SK-N-SH (cell line): ENCODE data around the gene NRCAM. TPM values are rescaled to one million over a fixed set of nuclear protein-coding genes. Genes with fewer than 3 reads are reported as not detected.

Experiments
- CTCF ChIA-PET: fragments of 300-600, 350-600 bp; formaldehyde crosslinking; extraction: SDS; loops from one replicate; lab custom pipeline; 2021; lab: Yijun Ruan, JAX
- POLR2A ChIA-PET: fragments of 350-600 bp; sonication (Branson Sonifier 250); formaldehyde crosslinking; extraction: SDS; loops from one replicate; lab custom pipeline; 2020; ENCODE audit warnings: antibody characterized with exemption, inconsistent platforms; lab: Yijun Ruan, JAX
- DNase-seq: peaks from one replicate; pipeline ENCODE4 v3.0.0; 2012
- H2AFZ ChIP-seq: fragments of 200-600 bp; sonication (generic); 2 replicates; pipeline ENCODE4 v1.8.1; 2016; ENCODE audit warnings: antibody characterized with exemption, mild to moderate bottlenecking, low read depth
- H3F3A ChIP-seq: fragments of 200-600 bp; sonication (generic); replicated peaks from 2 replicates; pipeline ENCODE3; 2016; ENCODE audit warnings: antibody characterized with exemption, mild to moderate bottlenecking; ENCODE audit not compliant: insufficient read depth
- H3K27ac ChIP-seq, 2 experiments: fragments of 200-500 bp in 1 of 2; fragments of 200-600 bp in 1 of 2; sonication (Bioruptor generic) in 1 of 2; sonication (generic), shearing (Covaris generic) in 1 of 2; 2 replicates each; pipeline versions ENCODE4 v1.5.1 to v1.6.1; 2014 to 2016; ENCODE audit warnings: low read depth in 2 of 2, inconsistent platforms in 1 of 2, low read length in 1 of 2, mild to moderate bottlenecking in 1 of 2, mixed read lengths in 1 of 2
- H3K27me3 ChIP-seq: fragments of 200-600 bp; sonication (generic), shearing (Covaris generic); 2 replicates; pipeline ENCODE4 v1.6.1; 2016; ENCODE audit warnings: mixed run types; ENCODE audit not compliant: insufficient read depth
- H3K36me3 ChIP-seq, 2 experiments: fragments of 200-500 bp in 1 of 2; fragments of 200-600 bp in 1 of 2; sonication (Bioruptor generic) in 1 of 2; sonication (generic) in 1 of 2; replicated peaks in 1 of 2; 2 replicates each; pipeline versions ENCODE3 to v1.5.1; 2014 to 2016; ENCODE audit warnings: low read length in 1 of 2, mild to moderate bottlenecking in 1 of 2; ENCODE audit not compliant: insufficient read depth in 2 of 2, control insufficient read depth in 1 of 2
- H3K4me1 ChIP-seq, 2 experiments: fragments of 200-500 bp in 1 of 2; fragments of 200-600 bp in 1 of 2; sonication (Bioruptor generic) in 1 of 2; sonication (generic), shearing (Covaris generic) in 1 of 2; 2 replicates each; pipeline versions ENCODE4 v1.5.1 to v1.6.1; 2014 to 2016; ENCODE audit warnings: low read depth in 1 of 2, low read length in 1 of 2, mixed run types in 1 of 2; ENCODE audit not compliant: insufficient read depth in 2 of 2, control insufficient read depth in 1 of 2
- H3K4me2 ChIP-seq: fragments of 200-600 bp; sonication (generic), shearing (Covaris generic); 2 replicates; pipeline ENCODE4 v1.6.1; 2017; ENCODE audit warnings: mixed run types
- H3K4me3 ChIP-seq, 2 experiments: fragments of 200-500 bp in 1 of 2; fragments of 200-600 bp in 1 of 2; sonication (Bioruptor generic) in 1 of 2; sonication (generic), shearing (Covaris generic) in 1 of 2; 2 replicates each; pipeline versions ENCODE4 v1.5.1 to v1.8.1; 2014 to 2016; ENCODE audit warnings: low read depth in 2 of 2, inconsistent platforms in 1 of 2, low read length in 1 of 2, mild to moderate bottlenecking in 1 of 2, mixed read lengths in 1 of 2, moderate library complexity in 1 of 2
- H3K79me2 ChIP-seq: fragments of 200-600 bp; sonication (generic); 2 replicates; pipeline ENCODE4 v1.8.1; 2017; ENCODE audit warnings: mild to moderate bottlenecking; ENCODE audit not compliant: insufficient read depth
- H3K9ac ChIP-seq: fragments of 200-600 bp; sonication (generic); 2 replicates; pipeline ENCODE4 v1.6.1; 2017; ENCODE audit warnings: mixed run types
- H3K9me2 ChIP-seq: fragments of 200-600 bp; sonication (generic); 2 replicates; pipeline ENCODE4 v1.6.1; 2017; ENCODE audit warnings: mixed run types
- H3K9me3 ChIP-seq: fragments of 200-600 bp; sonication (generic); 2 replicates; pipeline ENCODE4 v1.6.1; 2017; ENCODE audit warnings: mixed run types, mild to moderate bottlenecking, moderate library complexity
- H4K20me1 ChIP-seq: fragments of 200-600 bp; sonication (generic); 2 replicates; pipeline ENCODE4 v1.6.1; 2017; ENCODE audit warnings: mild to moderate bottlenecking, mixed run types; ENCODE audit not compliant: insufficient read depth
- ELF1 ChIP-seq: IDR thresholded peaks from 2 replicates; pipeline ENCODE4 v1.4.0; 2012
- EP300 ChIP-seq, 2 experiments: IDR thresholded peaks; 2 replicates each; pipeline versions ENCODE4 v1.4.0 to v1.6.1; 2012; ENCODE audit warnings: borderline replicate concordance in 1 of 2, low read depth in 1 of 2, low read length in 1 of 2
- GABPA ChIP-seq: IDR thresholded peaks from 2 replicates; pipeline ENCODE4 v1.4.0; 2012; ENCODE audit warnings: low read depth, mild to moderate bottlenecking
- MXI1 ChIP-seq: IDR thresholded peaks from 2 replicates; pipeline ENCODE4 v1.6.1; 2012; ENCODE audit warnings: mild to moderate bottlenecking, low read depth, low read length, improper control_type of control experiment
- NFIC ChIP-seq: IDR thresholded peaks from 2 replicates; pipeline ENCODE4 v1.4.0; 2012; ENCODE audit warnings: borderline replicate concordance
- NRF1 ChIP-seq: IDR thresholded peaks from 2 replicates; pipeline ENCODE4 v1.6.1; 2012; ENCODE audit warnings: low read depth, mild to moderate bottlenecking, low read length
- POLR2AphosphoS5 ChIP-seq: IDR thresholded peaks from 2 replicates; pipeline ENCODE4 v1.6.1; 2012; ENCODE audit warnings: low read depth, low read length
- RCOR1 ChIP-seq: fragments of 150-350 bp; IDR thresholded peaks from 2 replicates; pipeline ENCODE4 v1.6.1; 2017; ENCODE audit warnings: antibody characterized with exemption, low read length
- SIN3A ChIP-seq: IDR thresholded peaks from 2 replicates; pipeline ENCODE4 v1.6.1; 2012; ENCODE audit warnings: low read depth, mild to moderate bottlenecking, low read length, moderate library complexity, borderline replicate concordance
- TAF1 ChIP-seq: IDR thresholded peaks from 2 replicates; pipeline ENCODE4 v1.6.1; 2012; ENCODE audit warnings: low read depth, mild to moderate bottlenecking, low read length, moderate library complexity, borderline replicate concordance
- TCF12 ChIP-seq: IDR thresholded peaks from 2 replicates; pipeline ENCODE4 v1.4.0; 2012
- WGBS: methylation state at CpG from one replicate; pipeline ENCODE4 v1.1.6; 2017; ENCODE audit warnings: low lambda C conversion rate; 5-methylcytosine and 5-hydroxymethylcytosine counted together
- polyA plus RNA-seq, 3 experiments: library from polyadenylated mRNA; depleted of rRNA; stranded (reverse); fragments of >200 nt; gene quantifications; 2 replicates each; pipeline ENCODE4 v1.2.3, GENCODE V29; 2012
- TF ChIP-seq, protein P1 (sequence below): fragments of 200-600 bp; sonication (generic); IDR thresholded peaks from 2 replicates; pipeline ENCODE4 v1.6.1; 2017; ENCODE audit warnings: antibody characterized with exemption, mild to moderate bottlenecking, moderate library complexity
- TF ChIP-seq, protein P2 (sequence below): IDR thresholded peaks from 2 replicates; pipeline ENCODE4 v1.4.0; 2012; ENCODE audit warnings: low read depth, borderline replicate concordance
- TF ChIP-seq, protein P3 (sequence below): fragments of 150-350 bp; IDR thresholded peaks from 2 replicates; pipeline ENCODE4 v1.6.1; 2016; ENCODE audit warnings: mild to moderate bottlenecking, low read depth, low read length

NRCAM gene
- polyA plus RNA-seq, 1 of the 3 experiments (the other 2 are of a cell fraction) = 1.1 TPM

- peaks cover 31 to 37% of the 10 kb centered on the region in 2 experiments; a peak in 3 of 4 replicates for H3K4me1 ChIP-seq
- no peaks in the 10 kb centered on the region for H3K79me2 ChIP-seq
- peak overlapping the region; percentile 36; the same call in 1 of the 2 replicates for H2AFZ ChIP-seq
- DNase-seq = no peak
- ChIA-PET POLR2A (no interaction called here), CTCF (interaction anchor here (1.4 kb wide), 1 partner anchor 132 kb away, joined by 3 read pairs; no protein-coding TSS in a partner anchor)
- H3K36me3 ChIP-seq = peaks cover 0 to 16% of the 10 kb centered on the region in 2 experiments
- no peaks in the 10 kb centered on the region for H3K27me3 ChIP-seq
- H3F3A ChIP-seq = peaks cover 3% of the 10 kb centered on the region
- H3K9me3 ChIP-seq = no peaks in the 10 kb centered on the region
- H3K4me3 ChIP-seq = no peak overlapping the region
- no peaks in the 10 kb centered on the region for H4K20me1 ChIP-seq
- H3K9me2 ChIP-seq = no peaks in the 10 kb centered on the region
- 0 out of 2 replicates have a peak overlapping the region, but pooled peaks have one; percentile 12 for H3K4me2 ChIP-seq
- TF ChIP-seq NFIC (no peak), ELF1 (no peak), EP300 (IDR thresholded peaks at IDR 0.05; ENCODE audit: borderline replicate concordance in 1 of 2, low read depth in 1 of 2, low read length in 1 of 2) (0 out of 4 replicates have a peak, but pooled peaks of 1 of the 2 experiments have one; percentile 8), TCF12 (peak; percentile 52)
- peak overlapping the region; percentile 31 to 79; a peak in 3 of 4 replicates for H3K27ac ChIP-seq
- H3K9ac ChIP-seq = no peak overlapping the region
These were observed 221.2 kb downstream of the NRCAM start for GRCh38 chr7:108234971-108235450.

- 67% methylated on average over 2 of the region's 2 CpGs for WGBS
- POLR2A ChIA-PET = no interaction called here
- H3K4me1 ChIP-seq = peaks cover 30 to 31% of the 10 kb centered on the region in 2 experiments; a peak in 3 of 4 replicates
- no peak overlapping the region for H3K4me3 ChIP-seq
- no peak for DNase-seq
- peaks cover 0 to 21% of the 10 kb centered on the region in 2 experiments for H3K36me3 ChIP-seq
- no peaks in the 10 kb centered on the region for H3K9me2 ChIP-seq
- no peaks in the 10 kb centered on the region for H3K9me3 ChIP-seq
- no peak overlapping the region for H3K9ac ChIP-seq
- no peaks in the 10 kb centered on the region for H3K79me2 ChIP-seq
- peaks cover 3% of the 10 kb centered on the region for H3F3A ChIP-seq
- H3K27me3 ChIP-seq = no peaks in the 10 kb centered on the region
- H3K4me2 ChIP-seq = no peak overlapping the region
- no peaks in the 10 kb centered on the region for H4K20me1 ChIP-seq
- no peak for TF ChIP-seq RCOR1
- TF ChIP-seq, protein P1, sequence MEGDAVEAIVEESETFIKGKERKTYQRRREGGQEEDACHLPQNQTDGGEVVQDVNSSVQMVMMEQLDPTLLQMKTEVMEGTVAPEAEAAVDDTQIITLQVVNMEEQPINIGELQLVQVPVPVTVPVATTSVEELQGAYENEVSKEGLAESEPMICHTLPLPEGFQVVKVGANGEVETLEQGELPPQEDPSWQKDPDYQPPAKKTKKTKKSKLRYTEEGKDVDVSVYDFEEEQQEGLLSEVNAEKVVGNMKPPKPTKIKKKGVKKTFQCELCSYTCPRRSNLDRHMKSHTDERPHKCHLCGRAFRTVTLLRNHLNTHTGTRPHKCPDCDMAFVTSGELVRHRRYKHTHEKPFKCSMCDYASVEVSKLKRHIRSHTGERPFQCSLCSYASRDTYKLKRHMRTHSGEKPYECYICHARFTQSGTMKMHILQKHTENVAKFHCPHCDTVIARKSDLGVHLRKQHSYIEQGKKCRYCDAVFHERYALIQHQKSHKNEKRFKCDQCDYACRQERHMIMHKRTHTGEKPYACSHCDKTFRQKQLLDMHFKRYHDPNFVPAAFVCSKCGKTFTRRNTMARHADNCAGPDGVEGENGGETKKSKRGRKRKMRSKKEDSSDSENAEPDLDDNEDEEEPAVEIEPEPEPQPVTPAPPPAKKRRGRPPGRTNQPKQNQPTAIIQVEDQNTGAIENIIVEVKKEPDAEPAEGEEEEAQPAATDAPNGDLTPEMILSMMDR = no peak
- no peak for TF ChIP-seq MXI1
- TF ChIP-seq NRF1 = no peak
- no peak for TF ChIP-seq POLR2AphosphoS5
- TF ChIP-seq TCF12 = no peak
- no peak for TF ChIP-seq SIN3A
- TF ChIP-seq GABPA = no peak
- TF ChIP-seq, protein P2, sequence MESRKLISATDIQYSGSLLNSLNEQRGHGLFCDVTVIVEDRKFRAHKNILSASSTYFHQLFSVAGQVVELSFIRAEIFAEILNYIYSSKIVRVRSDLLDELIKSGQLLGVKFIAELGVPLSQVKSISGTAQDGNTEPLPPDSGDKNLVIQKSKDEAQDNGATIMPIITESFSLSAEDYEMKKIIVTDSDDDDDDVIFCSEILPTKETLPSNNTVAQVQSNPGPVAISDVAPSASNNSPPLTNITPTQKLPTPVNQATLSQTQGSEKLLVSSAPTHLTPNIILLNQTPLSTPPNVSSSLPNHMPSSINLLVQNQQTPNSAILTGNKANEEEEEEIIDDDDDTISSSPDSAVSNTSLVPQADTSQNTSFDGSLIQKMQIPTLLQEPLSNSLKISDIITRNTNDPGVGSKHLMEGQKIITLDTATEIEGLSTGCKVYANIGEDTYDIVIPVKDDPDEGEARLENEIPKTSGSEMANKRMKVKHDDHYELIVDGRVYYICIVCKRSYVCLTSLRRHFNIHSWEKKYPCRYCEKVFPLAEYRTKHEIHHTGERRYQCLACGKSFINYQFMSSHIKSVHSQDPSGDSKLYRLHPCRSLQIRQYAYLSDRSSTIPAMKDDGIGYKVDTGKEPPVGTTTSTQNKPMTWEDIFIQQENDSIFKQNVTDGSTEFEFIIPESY = no peak
- TF ChIP-seq, protein P3, sequence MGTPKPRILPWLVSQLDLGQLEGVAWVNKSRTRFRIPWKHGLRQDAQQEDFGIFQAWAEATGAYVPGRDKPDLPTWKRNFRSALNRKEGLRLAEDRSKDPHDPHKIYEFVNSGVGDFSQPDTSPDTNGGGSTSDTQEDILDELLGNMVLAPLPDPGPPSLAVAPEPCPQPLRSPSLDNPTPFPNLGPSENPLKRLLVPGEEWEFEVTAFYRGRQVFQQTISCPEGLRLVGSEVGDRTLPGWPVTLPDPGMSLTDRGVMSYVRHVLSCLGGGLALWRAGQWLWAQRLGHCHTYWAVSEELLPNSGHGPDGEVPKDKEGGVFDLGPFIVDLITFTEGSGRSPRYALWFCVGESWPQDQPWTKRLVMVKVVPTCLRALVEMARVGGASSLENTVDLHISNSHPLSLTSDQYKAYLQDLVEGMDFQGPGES = no peak
- TF ChIP-seq NFIC = no peak
- no peak for TF ChIP-seq TAF1
- H3K27ac ChIP-seq = peak overlapping the region; percentile 31 to 79; a peak in 3 of 4 replicates
- H2AFZ ChIP-seq = peak overlapping the region; percentile 36; the same call in 1 of the 2 replicates
- CTCF ChIA-PET = no interaction called here
These were observed 222.0 kb downstream of the NRCAM start for GRCh38 chr7:108234281-108234680.
